ENCODE results near the gene TWIST2.
A peak's percentile ranks its signal among the peaks of the same experiment; 100 is the strongest.

DNA sequence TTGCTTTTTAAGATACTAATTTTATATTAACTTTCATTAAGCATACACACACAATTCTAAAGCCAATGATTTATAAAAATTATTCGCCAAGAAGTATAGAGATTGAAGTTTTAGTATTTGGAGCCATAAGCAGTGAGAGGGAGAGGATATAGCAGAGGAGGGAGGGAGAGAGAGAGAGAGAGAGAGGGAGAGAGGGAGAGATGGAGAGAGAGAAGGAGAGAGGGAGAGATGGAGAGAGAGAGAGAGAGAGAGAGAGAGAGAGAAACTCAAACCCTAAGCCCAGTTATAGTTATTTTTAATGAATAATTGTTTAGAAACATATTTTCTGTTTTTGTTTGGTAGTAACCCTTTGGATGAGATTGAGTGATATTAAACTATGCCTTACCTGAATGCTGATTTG lies 5.3 kb downstream of the TWIST2 start:
- TF ChIP-seq, protein P1, sequence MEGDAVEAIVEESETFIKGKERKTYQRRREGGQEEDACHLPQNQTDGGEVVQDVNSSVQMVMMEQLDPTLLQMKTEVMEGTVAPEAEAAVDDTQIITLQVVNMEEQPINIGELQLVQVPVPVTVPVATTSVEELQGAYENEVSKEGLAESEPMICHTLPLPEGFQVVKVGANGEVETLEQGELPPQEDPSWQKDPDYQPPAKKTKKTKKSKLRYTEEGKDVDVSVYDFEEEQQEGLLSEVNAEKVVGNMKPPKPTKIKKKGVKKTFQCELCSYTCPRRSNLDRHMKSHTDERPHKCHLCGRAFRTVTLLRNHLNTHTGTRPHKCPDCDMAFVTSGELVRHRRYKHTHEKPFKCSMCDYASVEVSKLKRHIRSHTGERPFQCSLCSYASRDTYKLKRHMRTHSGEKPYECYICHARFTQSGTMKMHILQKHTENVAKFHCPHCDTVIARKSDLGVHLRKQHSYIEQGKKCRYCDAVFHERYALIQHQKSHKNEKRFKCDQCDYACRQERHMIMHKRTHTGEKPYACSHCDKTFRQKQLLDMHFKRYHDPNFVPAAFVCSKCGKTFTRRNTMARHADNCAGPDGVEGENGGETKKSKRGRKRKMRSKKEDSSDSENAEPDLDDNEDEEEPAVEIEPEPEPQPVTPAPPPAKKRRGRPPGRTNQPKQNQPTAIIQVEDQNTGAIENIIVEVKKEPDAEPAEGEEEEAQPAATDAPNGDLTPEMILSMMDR (IDR thresholded peaks at IDR 0.05): peak in 1 of 4 experiments; percentile 37
- TF ChIP-seq POLR2AphosphoS5 (IDR thresholded peaks at IDR 0.05) (no peak), POLR2A (IDR thresholded peaks at IDR 0.05) (no peak)
